GM19099 (cell line): ENCODE data around the gene PHLDA1.

Experiments used
- POLR2A ChIP-seq: IDR thresholded peaks from 3 replicates; pipeline ENCODE4 v1.6.1; 2011; ENCODE audit warnings: low read depth; ENCODE audit not compliant: insufficient read length; ENCODE audit errors: extremely low read depth

PHLDA1 gene

DNA sequence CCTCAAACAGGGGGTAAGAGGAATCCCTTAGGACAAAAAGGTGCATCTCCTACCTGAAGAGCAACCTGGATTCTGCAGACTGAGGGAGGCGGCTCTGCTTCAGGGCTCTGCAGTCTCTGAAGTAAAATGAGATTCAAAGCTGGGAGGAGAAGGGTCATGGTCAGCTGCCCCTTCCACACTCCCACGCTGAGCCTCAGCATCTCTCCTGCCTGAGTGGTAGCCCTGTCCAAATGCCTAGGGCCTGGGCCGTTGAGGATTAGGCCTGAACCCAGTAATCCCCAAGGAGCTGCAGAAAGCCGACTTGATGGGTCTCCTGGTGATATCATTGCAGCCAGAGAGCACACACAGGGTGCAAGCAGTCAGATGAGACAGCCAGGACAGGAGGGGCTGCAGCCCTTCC is 18.9 kb downstream of the PHLDA1 start:
- TF ChIP-seq POLR2A = no peak

DNA sequence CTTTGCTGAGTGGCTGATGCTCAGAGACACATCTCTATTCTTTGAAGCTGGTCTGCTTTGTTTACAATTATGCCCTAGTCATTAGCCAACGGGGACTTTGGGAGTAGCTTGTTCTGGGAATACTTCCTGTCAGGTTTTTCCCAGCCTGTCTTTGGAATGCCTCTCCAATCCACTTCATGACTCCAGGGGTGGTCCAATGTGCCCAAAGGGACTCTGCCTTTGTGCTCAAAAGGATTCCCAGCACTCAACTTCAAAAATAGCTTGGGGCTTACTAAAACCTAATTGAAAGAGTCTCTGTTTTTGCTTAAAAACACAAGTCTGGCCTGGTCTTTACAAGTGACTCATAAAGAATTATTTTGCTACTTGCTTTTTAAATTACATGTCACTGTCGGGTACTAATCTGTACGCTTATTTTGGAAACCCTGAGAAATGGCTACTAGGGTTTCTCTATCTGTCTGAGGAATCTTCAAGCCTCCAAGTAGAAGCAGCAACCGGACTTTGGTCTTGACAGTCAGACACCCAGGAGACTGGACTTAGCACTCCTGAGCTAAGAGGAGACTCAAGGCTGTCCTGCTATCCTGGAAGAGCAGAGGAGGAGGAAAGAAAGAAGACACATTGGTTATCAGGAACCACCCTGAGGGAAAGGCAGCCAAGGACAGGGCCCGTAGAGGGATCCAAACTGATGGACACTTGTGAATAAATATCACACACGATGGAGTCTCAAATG is 20.7 kb downstream of the PHLDA1 start:
- no peak for TF ChIP-seq POLR2A

DNA sequence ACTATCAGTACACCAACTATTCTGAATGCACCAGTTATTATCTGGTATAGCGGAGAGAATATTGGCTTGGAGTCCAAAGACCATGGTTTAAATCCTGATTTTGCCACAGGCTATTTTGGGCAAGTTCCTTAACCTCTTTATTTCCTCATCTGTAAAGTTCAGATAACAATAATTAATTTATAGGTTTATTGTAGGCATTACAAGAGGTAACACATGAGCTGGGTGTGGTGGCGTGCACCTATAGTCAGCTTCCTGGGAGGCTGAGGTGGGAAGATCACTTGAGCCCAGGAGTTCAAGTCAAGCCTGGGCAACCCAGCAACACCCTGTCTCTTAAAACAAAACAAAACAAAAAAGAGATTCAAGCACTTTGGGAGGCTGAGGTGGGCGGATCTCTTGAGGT is 23.1 kb downstream of the PHLDA1 start:
- TF ChIP-seq POLR2A = no peak

DNA sequence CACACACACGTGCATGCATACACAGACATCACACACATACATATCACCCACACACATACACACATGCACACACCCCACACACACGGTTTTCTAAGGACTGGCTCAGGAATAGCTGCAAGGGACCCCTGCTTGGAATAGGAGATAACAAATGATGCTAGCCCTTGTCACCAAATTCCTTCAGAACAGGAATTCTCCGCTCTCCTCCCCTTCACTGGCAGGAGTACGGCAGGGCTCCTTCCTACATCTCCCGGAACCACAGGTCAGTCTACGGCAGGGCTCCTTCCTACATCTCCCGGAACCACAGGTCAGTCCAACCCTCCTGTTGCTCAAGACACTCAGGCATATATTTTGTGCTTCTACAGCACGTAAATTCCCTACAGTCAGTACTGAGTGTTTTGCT is 23.9 kb downstream of the PHLDA1 start:
- no peak for TF ChIP-seq POLR2A

DNA sequence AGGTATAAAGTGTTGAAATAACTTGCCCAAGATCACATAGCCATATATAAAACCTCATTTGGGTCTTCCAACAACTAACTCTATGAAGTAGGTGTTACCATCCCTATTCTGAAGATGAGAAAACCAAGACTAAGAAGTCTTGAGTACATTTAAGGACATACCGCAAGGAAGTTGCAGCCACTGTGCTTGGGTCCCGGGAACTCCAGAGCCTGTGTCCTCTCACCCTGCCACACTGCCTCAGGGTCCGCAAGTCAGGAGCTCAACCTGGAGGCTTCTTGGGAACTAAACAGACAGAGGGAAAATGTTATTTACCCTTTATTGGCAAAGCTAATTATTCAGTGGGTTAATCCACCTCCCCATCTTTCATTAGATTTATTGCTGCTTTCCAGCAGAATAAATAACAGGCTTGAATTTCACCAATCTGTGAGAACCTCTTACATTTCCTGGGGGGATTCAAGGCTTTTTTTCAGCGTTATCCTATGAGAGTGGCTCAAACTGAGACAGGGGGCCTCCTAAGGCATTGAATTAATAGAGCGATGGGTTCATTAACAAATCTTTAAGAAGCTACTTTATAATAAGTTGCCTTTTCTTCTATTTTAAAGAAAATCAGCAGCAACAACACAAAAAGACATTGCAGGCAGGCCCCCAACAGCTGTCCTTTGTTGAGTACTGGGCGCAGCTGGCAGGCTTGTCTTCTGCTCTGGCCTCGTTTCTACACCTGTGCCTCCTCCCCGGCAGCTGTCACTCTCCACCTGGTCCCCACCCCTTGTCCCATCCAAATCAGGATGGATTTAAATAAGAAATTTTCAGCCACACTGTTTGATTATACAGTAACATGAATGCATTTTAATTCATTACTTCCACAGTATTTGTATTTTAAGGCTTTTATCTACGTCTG is 25.3 kb downstream of the PHLDA1 start:
- TF ChIP-seq POLR2A = no peak

DNA sequence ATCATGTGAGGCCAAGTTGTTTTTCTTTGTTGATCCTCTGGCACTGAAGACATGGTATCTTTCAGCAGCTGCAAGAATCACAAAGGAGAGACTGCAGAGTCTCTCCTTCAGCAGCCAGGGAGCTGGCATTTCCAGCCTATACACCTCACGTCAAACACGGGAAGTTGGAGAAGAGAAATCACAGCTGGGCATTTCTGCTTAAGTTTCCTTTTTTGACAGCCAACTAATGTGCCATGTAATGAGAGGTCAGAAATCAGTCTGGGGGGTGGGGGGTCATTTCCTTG is 28.3 kb downstream of the PHLDA1 start:
- TF ChIP-seq POLR2A = no peak

DNA sequence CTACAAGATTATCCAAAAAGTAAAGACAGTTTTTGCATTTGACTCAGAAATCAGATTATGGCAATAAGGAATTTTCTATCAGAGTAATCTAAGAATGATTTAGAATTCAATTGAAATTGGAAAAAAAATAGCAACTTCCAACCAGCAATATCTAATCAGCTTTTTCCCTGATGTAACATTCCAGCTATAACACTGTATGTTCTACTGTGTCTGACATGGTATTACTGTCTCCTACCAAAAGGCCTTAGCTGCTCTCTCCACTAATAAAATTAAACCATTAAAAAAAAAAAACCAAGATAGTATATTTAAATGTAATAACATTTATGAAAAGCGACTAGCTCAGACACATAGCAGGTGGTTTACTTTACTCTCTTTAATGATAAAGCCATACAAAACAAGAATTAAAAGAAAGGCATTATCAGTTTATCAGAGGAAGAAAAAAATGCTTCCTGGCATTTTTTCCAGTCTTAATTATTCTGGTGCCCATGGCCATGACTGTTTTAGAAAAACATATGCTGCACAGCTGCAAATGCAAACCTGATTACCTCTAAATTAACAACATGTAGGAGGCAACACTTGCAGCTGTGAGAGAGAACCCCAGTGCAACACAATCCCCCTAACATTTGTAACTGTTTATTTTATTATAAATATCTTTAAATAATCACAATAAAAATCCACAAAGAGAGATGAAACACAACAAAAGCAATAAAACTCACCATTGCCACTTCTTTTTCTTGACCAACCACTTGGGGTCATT is 28.8 kb downstream of the PHLDA1 start:
- no peak for TF ChIP-seq POLR2A

DNA sequence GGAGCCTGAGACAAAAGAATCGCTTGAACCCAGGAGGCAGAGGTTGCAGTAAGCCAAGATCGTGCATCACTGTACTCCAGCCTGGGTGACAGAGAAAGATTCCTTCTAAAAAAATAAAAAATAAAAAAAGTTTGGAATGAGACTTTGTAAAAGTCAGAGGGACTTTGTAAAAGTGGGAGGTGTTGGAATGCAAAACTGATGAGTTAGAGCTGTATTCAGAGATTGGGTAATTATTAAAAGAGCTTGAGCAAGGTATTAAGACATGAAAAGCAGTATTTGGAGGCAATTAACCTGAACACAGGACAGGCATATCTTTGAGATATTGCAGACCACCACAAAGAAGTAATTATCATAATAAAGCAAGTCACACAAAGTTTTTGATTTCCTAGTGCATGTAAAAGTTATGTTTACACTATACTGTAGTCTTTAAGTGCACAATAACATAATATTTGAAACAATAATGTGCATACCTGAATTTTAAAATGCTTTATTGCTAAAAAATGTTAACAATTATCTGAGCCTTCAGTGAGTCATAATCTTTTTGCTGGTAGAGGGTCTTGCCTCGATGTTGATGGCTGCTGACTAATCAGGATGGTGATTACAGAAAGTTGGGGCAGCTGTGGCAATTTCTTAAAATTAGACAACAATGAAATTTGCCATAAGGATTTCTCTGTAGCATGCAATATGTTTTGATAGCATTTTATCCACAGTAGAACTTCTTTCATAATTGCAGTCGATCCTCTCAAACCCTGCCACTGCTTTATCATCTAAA is 33.1 kb downstream of the PHLDA1 start:
- TF ChIP-seq POLR2A = no peak

DNA sequence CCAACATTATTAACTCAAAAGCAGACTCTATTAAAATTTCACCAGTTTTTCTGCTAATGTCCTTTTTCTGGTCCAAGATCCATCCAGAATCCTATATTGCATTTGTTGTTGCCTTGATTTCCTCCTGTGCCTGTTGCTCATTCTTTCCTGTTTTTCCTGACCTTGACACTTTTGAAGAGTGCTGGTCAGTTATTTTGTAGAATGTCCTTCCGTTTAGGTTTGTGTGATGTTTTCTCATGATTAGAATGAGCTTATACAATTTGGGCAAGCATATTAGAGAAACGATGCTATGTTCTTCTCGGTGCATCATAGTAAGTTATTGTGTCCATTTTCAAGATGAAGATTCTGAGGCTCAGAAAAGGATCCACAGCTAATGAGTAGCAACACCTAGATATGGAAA is 33.9 kb downstream of the PHLDA1 start:
- TF ChIP-seq POLR2A = no peak

DNA sequence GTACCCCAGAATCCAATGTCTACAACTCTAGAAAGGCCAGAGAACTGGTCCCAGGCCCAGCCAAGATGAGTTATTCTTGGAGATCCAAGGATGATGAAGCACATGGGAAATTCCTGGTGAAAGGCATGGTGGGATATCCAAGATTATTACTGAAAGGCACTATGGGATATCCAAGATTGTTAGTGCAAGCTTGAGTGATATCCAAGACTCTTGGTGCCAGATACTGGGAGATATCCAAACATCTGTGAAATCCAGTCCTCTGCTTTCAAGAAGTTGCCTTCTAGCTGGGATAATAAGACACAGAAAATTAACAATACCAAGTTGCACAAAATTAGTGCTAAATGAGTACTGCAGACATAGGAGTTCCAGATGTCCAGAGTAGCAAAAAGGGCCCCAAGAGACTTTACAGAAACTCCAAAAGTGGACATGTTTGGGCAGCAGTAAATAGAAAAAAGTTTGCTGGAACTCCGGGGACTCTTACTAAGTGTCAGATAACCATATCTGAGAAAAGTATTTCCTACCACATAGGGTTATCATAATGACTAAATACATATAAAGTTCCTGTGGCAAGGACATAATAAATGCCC is 34.6 kb downstream of the PHLDA1 start:
- TF ChIP-seq POLR2A = no peak

DNA sequence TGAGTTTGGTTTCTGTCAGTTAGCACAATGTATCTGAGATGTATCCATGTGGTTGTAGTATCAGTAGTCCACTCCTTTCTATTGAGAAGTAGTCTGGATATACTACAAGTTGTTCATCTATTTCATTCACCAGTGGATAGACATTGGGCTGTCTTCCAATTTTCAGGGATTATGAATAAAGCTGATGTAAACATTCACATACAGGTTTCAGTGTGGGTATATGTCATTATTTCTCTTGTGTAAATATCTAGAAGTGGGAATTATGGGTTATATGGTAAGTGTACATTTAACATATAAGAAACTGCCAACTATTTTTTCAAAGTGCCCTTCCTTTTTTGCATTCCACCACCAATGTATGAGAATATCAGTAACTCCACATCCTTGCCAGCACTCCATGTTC is 35.9 kb downstream of the PHLDA1 start:
- no peak for TF ChIP-seq POLR2A

DNA sequence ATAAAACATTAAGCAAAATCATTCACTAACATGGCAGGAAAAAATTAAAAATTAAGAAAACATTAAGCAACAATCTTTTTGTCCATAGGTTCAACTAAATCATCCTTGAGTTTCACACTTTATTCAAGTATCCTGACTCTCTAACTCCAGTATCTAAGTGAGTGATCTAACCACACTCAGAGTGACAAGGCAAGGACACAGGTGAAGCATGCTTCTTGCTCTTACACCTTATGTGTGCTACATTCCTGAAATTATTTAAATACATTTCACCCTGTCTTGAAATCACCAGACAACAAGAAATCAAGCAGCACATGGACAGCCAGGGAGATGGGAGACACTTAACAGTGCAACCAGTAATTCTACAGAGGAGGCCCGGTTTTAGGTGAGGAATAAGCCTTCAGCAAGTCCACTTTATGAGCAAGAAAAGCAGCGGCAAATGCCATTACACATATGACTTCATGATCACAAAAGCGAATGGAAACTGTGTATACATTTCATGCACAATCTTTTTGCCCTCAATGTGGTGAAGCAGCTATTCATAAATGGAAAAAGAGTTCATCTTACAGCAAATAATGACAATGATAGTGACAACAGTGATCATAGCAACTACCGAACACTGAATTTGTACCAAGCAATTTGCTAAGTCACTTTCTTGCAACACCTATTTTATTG is 37.4 kb downstream of the PHLDA1 start:
- TF ChIP-seq POLR2A = no peak

DNA sequence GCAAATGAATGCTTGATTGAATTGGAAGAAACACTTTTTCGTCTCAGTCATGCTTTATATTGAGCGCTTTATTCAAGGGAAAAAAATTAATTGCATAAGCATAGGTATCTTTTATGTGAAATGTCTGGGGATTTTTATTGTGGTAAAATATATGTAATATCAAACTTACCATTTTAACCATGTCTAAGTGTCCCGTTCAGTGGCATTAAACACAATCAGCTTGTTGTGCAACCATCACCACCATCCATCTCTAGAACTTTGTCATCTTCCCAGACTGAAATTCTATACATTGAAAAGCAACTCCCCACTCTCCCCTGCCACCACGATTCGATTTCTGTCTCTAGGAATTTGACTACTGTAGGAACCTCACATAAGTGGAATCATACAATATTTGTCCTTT is 39.8 kb downstream of the PHLDA1 start:
- no peak for TF ChIP-seq POLR2A
